Measurements from ENCODE around the gene LIMA1.

- TF ChIP-seq CTCF (IDR thresholded peaks at IDR 0.05) (no peak), POLR2A (IDR thresholded peaks at IDR 0.05) (no peak), POLR2AphosphoS5 (IDR thresholded peaks at IDR 0.05) (no peak)
Observed at GRCh38 chr12:50240096-50240791, 43.1 kb downstream of the LIMA1 start.
